ENCODE results near the gene FZD7. TPM values are rescaled to one million over a fixed set of nuclear protein-coding genes. Genes with fewer than 3 reads are reported as not detected.

The FZD7 gene
- total RNA-seq, 4 donors from 2014 or later = 4.4 to 9.4 (median 6.4) TPM

DNA sequence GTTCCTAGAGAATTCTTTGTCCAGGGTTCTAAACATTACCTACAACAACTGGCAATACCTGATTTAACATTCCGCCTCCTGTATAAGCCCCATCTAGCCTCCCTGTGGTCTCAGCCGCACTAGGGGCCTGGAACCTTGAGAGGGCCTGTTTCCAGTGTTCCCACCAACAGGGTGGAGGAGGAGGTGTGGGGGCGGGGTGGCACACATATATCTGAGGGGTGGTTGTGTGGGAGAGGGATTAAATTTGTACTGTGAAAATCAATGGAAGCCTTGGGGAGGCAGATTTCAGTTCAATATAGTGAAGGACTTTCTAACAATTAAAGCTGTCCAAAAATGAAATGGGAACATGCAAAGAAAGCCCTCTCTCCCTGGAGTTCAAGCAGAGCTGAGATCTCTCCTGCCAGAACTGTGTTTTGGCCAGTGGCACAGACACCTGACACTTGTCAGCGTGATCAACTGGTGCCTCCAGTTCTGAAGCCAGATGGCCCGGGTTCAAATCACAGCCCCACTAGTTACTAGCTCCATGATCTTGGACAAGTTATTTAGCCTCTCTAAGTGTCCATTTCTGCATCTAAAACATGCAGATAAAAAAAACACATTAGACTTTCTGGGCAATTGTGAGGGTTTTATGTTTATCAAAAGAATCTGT, 17.0 kb upstream of the FZD7 start:
- Histone ChIP-seq H3K4me1 (peaks cover 40% of the 10 kb centered on the region in 2 donors), H3K27ac (peak overlapping the region; percentile 75 to 85 (median 81)), H3K27me3 (no peaks in the 10 kb centered on the region), H3K36me3 (no peaks in the 10 kb centered on the region), H3K4me3 (no peak overlapping the region), H3K9me3 (no peaks in the 10 kb centered on the region)
- in situ Hi-C loops (cut with MboI; ENCODE audit: low sequenced_read_pairs in 4 of 4) (no loop called here), intact Hi-C loops (cut with DNase I; ENCODE audit: low total_unique reads) (no loop called here)
- TF ChIP-seq CTCF (IDR thresholded peaks at IDR 0.05 in 4 of 5, conservative IDR thresholded peaks at IDR 0.05 in 1 of 5) (no peak), POLR2A (IDR thresholded peaks at IDR 0.05) (no peak)
- peak; percentile 88 to 92 for ATAC-seq
- peak; percentile 78 to 87 for DNase-seq

GRCh38 chr2:202017940-202018339, 15.7 kb upstream of the FZD7 start:
- Histone ChIP-seq H3K9me3 (no peaks in the 10 kb centered on the region), H3K4me3 (no peak overlapping the region), H3K36me3 (no peaks in the 10 kb centered on the region), H3K27ac (peak overlapping the region; percentile 75 to 85 (median 81)), H3K27me3 (no peaks in the 10 kb centered on the region), H3K4me1 (peaks cover 42 to 43% of the 10 kb centered on the region in 2 donors)
- ATAC-seq (no peak), DNase-seq (no peak)
- in situ Hi-C loops (cut with MboI; ENCODE audit: low sequenced_read_pairs in 4 of 4) = no loop called here
- intact Hi-C loops (cut with DNase I; ENCODE audit: low total_unique reads) = no loop called here
- no peak for TF ChIP-seq POLR2A (IDR thresholded peaks at IDR 0.05)
- no peak for TF ChIP-seq CTCF (IDR thresholded peaks at IDR 0.05 in 4 of 5, conservative IDR thresholded peaks at IDR 0.05 in 1 of 5)

DNA sequence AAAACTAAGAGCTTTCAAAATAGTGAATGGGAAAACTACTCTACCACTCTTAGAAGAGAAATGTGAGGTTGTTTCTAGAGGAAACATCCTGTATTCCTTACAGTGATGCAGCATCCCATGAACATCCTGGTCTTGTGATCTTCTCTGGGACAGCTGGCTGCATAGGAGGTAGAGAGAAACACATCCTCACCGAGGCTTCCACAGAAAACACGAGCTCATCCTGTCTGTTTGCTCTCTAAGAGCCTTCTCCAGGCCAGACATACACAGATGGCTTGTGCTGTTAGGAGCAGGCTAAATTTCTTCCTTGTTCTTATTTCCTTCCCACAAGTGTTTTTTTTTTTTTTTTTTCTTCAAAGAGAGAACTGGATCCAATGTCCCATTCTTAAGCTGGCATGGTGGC, 14.7 kb upstream of the FZD7 start:
- no peak for DNase-seq
- Histone ChIP-seq H3K9me3 (no peaks in the 10 kb centered on the region), H3K4me1 (peaks cover 45 to 47% of the 10 kb centered on the region in 2 donors), H3K36me3 (no peaks in the 10 kb centered on the region), H3K27me3 (no peaks in the 10 kb centered on the region), H3K27ac (peak overlapping the region; percentile 75 to 85 (median 81)), H3K4me3 (no peak overlapping the region)
- no peak for TF ChIP-seq POLR2A (IDR thresholded peaks at IDR 0.05)
- TF ChIP-seq CTCF (IDR thresholded peaks at IDR 0.05 in 4 of 5, conservative IDR thresholded peaks at IDR 0.05 in 1 of 5) = no peak
- in situ Hi-C loops (cut with MboI; ENCODE audit: low sequenced_read_pairs in 4 of 4) = no loop called here
- peak; percentile 59 to 65 for ATAC-seq
- intact Hi-C loops (cut with DNase I; ENCODE audit: low total_unique reads) = no loop called here

- no peaks in the 10 kb centered on the region for H3K36me3 ChIP-seq
- intact Hi-C loops (cut with DNase I; ENCODE audit: low total_unique reads) = no loop called here
- in situ Hi-C loops (cut with MboI; ENCODE audit: low sequenced_read_pairs in 4 of 4) = no loop called here
- ATAC-seq = peak; percentile 47 to 58
- H3K9me3 ChIP-seq = no peaks in the 10 kb centered on the region
- H3K4me3 ChIP-seq = no peak overlapping the region
- H3K27me3 ChIP-seq = no peaks in the 10 kb centered on the region
- peak in 1 of 2 donors; percentile 59 for DNase-seq
- peak overlapping the region; percentile 75 to 85 (median 81) for H3K27ac ChIP-seq
- H3K4me1 ChIP-seq = peaks cover 45 to 47% of the 10 kb centered on the region in 2 donors
- no peak for TF ChIP-seq CTCF (IDR thresholded peaks at IDR 0.05 in 4 of 5, conservative IDR thresholded peaks at IDR 0.05 in 1 of 5)
- no peak for TF ChIP-seq POLR2A (IDR thresholded peaks at IDR 0.05)
These were observed 13.8 kb upstream of the FZD7 start for GRCh38 chr2:202019689-202020450.

Data from gastrocnemius medialis (tissue), 4 donors.